Embryonic facial prominence (tissue), 1 donor: Measurements from ENCODE around the gene SRRM3.
"Not testable (repeated sequence)": the region's sequence is repeated elsewhere in the genome, so short reads cannot be mapped to it uniquely, and the experiment has no call there.

Experiments
- DNase-seq: peaks from one replicate; pipeline ENCODE4 v3.0.0-alpha.2; 2016; ENCODE audit errors: extremely low spot score

Gene SRRM3

DNA sequence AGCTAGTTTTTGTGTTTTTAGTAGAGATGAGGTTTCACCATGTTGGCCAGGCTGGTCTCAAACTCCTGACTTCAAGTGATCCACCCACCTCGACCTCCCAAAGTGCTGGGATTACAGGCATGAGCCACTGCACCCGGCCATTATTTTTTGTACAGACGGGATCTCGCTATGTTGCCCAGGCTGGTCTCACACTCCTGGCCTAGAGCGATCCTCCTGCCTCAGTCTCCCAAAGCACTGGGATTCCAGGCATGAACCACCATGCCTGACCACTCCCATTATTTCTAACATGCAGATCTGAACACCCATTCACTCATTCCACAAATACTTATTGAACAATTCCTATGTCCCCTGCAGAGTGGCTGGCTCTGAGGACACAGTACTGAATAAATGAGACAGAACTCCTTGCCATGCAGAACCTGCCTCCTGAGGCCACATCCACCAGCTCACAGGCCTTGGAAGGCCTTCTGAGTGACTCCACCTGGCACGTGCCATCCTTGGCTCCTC, 89.2 kb downstream of the SRRM3 start:
- not testable (repeated sequence) for DNase-seq

DNA sequence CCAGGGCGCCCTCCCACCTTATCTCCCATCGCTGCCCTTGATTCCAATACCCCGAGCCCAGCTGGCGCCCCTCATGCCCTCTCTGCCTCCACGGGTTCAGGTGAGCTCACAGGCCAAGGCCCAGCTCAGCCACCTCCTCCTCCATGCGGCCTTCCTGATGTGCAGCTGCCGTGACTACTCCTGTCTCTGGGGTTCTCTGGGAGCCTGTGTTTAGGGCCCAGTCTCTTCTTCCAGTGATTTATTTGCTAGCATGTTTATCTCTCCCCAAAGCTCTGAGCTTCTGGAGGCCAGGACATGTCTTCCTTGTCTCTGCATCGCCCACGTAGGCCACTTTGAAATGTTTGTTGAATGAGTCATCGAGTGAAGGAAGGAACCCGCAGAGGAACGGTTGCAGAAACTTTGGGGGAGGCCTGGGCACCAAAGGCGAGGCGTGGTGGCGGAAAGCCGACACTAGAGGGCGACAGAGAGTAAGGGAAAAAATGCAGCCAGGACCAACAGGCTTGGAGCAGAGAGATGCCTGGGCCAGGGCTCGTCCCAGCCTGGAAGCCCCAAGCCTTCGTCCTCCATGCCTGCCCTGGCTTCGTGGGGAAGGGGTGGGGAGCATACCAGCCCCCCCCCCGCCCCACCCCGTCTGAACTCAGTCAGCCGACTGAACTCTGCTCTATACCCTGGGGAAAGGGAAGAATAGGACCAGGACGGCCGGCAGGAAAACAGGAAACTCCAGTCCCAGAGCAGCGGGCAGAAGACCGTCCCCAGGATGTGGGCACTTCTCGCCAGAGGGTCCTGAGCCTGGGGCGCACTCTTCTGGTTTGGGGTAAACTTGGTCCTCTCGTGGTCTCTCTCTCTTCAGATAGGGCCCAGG, 89.9 kb downstream of the SRRM3 start:
- peak; percentile 71 for DNase-seq

DNA sequence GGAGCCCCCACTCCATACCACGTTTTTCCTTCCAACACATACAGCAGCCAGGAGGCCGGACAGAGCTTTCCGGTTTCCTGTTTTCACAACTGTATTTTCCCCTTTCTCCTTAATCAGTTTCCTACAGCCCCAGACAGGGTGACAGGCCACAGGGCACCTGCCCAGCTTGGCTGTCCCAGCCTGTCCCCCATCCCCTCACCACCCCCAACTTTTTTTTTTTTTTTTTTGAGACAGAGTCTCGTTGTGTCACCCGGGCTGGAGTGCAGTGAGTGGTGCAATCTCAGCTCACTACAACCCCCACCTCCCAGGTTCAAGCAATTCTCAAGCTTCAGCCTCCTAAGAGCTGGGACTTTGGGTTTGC, 90.5 kb downstream of the SRRM3 start:
- no peak for DNase-seq

DNA sequence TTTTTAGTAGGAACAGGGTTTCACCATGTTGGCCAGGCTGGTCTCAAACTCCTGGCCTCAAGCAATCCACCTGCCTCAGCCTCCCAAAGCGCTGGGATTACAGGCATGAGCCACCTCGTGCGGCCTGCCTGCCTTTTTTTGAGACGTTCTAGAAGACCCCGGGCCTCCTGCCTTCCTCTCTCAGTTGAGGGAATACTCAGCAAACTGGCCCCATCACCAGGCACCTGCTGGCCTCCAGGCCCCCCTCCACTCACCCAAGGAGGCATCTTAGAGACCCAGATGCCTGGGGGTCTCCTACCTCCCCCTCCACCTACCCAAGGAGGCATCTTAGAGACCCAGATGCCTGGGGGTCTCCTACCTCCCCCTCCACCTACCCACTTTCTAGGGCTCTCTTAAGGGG, 91.2 kb downstream of the SRRM3 start:
- DNase-seq: not testable (repeated sequence)

DNA sequence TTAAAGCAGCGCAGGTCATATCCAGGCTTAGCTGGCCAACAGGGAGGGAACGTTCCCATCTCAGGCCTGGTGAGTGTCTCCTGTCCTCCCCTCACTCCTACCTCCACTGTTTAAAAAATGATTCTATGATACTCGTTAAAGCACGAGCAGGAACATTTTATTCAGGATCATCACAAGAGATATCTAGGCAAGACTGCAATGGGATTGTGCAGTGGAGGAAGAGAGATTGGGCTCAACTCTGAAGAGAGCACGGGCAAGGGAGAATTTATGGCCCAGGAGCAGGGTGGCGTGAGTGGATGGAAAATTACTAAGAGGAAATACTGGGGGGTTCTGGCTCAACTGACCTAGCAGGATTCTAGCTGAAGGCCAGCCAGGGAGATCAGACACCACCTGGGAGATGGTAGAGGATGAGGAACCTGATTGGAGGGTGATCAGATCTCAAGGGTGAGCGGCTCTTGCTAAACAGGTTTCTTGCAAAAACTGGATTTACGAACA, 91.8 kb downstream of the SRRM3 start:
- no peak for DNase-seq

DNA sequence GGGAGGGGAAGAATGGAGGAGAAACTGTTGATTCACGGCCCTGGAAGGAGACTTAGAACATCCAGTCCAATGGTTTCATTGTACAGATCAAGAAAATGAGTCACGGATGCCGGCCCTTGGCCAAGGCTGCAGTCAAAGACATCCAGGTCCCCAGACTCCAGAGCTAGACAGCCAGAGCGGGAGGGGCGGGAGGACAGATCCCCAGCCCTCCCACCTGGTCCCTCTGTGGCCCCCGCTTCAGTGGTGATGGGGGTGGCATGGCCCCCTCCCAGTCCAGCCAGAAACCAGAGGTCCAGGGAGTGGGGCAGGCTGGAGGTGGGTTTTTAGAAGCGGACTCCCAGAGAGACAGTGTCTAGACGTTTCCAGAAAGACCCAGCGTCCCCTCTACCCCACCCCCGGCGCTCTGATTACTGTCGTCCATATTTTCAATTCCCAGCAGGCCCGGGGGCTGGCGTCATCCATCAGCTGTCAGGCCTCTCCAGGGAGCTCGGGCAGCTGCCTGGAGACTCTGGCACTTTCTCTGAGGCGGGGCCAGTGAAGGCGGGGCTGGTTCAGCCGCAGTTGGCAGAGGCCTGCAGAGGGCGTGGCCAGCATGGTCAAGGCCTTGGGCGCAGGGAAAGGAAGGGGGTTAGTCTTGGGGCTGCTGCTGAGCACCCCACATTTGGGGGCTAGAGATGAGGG, 92.8 kb downstream of the SRRM3 start:
- no peak for DNase-seq

DNA sequence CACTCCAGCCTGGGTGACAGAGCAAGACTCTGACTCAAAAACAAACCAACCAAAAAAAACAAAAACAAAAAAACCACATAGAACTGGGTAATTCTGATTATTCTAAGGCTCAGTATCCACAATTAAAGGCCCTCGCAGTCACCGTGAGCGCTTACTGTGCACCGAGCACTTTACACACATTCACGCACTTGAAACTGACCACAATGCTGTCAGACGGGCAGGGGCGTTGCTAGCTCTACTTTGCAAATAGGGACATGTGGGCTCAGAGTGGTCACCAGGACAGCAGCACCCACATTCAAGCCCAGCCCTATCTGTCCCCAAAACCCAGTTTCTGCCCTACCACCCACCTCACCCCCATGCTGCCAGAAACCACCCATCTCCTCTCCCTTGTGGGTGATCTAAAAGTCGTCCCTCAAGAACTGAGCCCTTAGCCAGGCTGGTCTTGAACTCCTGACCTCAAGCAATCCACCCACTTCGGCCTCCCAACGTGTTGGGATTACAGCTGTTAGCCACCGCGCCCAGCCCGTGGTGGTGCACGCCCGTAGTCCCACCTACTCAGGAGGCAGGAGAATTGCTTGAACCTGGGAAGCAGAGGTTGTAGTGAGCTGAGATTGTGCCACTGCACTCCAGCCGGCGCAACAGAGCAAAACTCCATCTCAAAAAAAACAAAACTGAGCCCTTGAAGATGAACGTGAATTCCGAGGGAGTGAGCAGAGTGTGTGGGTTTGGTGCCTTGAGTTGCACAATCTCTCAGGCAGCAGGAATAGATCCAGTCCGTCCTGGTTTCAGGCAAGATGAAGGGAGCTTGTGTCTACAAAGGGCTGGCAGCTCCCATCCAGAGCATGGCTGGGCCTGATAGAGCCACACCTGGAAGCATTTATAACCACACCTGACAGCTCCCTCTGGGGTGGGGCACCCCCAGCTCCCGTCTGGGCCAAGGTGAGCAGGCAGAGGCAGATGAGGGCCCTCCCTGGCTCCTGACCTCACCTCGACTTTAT, 95.3 kb downstream of the SRRM3 start:
- no peak for DNase-seq

DNA sequence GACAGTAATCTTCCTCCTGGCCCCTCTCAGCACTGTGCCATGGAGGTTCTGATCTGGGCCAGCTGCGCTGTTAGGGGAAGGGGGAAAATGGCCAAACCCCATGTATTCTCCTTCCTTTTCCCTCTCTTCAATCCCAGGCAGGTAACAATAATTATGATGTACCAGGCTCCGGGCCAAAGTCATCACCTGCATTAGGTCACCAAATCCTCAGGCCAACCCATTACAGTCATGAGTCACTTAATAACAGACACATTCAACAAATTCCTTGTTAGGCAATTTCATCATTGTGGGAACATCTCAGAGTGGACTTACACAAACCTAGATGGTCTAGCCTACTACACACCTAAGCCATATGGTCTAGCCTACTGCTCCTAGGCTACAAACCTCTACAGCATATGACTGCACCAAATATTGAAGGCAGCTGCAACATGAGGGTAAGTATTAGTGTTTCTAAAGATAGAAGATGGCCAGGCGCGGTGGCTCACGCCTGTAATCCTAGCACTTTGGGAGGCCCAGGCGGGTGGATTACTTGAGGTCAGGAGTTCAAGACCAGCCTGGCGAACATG, 98.6 kb downstream of the SRRM3 start:
- DNase-seq: no peak

DNA sequence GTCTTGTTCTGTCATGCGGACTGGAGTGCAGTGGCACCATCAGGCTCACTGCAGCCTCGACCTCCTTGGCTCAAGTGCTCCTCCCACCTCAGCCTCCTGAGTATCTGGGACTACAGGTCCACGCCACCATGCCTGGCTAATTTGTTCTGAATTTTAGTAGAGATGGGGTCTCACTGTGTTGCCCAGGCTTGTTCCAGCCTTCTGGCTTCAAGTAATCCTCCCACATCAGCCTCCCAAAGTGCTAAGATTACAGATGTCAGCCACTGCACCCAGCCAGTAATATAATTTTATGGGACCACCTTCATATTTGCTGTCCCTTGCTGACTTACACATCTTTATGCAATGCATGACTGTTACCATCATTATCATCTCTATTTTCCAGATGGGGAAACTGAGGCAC, 99.3 kb downstream of the SRRM3 start:
- no peak for DNase-seq

DNA sequence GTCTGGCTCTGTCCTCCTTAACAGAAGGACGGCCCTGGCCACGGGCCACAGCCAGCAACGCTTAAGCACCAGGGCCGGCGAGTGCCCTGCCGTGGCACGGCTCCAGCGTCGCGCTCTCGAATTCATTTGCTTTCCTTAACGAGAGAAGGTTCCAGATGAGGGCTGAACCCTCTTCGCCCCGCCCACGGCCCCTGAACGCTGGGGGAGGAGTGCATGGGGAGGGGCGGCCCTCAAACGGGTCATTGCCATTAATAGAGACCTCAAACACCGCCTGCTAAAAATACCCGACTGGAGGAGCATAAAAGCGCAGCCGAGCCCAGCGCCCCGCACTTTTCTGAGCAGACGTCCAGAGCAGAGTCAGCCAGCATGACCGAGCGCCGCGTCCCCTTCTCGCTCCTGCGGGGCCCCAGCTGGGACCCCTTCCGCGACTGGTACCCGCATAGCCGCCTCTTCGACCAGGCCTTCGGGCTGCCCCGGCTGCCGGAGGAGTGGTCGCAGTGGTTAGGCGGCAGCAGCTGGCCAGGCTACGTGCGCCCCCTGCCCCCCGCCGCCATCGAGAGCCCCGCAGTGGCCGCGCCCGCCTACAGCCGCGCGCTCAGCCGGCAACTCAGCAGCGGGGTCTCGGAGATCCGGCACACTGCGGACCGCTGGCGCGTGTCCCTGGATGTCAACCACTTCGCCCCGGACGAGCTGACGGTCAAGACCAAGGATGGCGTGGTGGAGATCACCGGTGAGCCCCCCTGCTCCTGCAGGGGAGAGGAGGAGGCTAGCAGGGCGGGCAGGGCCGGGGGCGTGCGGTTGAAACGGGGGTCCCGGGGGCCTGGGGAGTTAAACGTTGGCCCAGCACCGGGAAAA, 100.9 kb downstream of the SRRM3 start, which contains the start of gene HSPB1:
HSPB1 (plus strand) TSS at position 327 of the 855 bp plus-strand sequence; CDS start at position 367, 40 bp downstream.
- peak; percentile 63 for DNase-seq

DNA sequence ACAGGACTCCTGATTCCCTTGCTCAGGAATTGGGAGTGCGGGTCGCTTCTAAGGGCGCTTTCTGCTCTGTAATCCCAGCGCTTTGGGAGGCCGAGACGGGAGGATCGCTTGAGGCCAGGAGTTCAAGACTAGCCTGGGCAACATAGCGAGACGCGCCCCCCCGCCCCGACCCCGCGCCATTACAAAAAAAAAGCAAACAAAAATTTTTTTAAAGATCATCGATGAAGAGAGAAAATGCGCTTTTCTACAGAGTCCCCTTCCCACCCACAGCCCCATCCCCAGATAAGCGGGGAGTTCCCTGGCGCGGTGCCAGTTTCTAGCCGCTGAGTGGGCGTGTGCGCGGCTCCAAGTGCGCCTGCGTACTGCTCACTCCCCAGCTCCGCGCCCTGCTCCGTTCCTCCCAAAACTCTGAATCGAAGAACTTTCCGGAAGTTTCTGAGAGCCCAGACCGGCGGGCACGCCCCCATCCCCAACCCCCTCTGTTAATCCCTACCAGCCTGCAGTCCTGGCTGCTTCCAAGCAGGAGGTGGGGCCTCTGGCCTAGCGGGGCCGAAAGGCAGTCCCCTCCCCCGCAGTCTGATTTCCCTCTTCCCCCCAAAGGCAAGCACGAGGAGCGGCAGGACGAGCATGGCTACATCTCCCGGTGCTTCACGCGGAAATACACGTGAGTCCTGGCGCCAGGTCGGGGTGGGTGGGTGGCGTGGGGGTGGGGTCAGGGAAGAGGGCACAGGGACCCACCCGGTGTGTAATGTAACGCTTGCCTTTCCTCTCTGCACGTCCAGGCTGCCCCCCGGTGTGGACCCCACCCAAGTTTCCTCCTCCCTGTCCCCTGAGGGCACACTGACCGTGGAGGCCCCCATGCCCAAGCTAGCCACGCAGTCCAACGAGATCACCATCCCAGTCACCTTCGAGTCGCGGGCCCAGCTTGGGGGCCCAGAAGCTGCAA, 101.8 kb downstream of the SRRM3 start:
- DNase-seq: peak; percentile 94

DNA sequence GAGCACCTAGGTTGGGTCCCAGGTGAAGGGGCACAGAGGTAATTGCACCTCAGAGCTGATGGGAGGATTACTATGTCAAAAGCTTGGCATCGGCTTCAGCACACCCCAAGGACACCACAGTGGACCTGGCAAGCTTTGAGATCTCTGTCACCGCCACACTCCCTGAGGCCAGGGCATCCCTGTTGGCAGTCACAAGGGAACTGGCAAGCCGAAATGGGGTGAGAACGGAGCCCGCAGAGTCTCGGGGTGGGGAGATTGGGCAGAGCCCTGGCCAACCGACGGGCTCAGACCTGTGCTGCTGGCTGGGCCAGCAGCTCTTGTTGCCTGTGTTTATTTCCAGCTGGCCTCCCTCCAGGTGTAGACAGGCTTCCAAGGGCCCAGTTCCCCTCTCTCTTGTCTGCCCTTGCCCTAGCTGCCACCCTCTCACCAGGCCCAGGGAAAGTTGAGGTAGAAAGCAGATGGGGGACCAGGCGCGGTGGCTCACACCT, 103.2 kb downstream of the SRRM3 start:
- no peak for DNase-seq

DNA sequence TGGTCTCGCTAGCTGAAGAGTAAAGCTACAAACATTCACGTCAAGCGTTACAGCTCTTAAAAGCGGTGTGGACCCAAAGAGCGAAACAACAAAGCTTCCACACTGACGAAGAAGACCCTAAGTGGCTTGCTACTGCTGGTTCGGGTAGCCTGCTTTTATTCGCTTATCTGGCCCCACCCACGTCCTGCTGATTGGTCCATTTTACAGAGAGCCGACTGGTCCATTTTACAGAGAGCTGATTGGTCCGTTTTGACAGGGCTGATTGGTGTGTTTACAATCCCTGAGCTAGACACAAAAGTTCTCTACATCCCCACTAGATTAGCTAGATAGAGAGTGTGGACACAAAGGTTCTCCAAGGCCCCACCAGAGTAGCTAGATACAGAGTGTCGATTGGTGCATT, 107.2 kb downstream of the SRRM3 start:
- DNase-seq: not testable (repeated sequence)

DNA sequence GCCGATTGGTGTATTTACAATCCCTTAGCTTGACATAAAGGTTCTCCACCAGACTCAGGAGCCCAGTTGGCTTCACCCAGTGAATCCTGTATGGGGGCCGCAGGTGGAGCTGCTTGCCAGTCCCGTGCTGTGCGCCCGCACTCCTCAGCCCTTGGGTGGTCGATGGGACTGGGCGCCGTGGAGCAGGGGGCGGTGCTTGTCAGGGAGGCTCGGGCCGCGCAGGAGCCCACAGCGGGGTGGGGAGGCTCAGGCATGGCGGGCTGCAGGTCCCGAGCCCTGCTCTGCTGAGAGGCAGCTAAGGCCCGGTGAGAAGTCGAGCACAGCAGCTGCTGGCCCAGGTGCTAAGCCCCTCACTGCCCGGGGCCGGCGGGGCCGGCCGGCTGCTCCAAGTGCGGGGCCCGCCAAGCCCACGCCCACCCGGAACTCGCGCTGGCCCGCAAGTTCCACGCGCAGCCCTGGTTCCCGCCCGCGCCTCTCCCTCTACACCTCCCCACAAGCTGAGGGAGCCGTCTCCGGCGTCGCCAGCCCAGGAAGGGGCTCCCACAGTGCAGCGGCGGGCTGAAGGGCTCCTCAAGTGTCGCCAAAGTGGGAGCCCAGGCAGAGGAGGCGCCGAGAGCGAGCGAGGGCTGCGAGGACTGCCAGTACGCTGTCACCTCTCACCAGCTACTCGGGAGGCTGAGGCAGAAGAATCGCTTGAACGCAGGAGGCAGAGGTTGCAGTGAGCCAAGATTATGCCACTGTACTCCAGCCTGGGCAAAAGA, 107.8 kb downstream of the SRRM3 start:
- not testable (repeated sequence) for DNase-seq

DNA sequence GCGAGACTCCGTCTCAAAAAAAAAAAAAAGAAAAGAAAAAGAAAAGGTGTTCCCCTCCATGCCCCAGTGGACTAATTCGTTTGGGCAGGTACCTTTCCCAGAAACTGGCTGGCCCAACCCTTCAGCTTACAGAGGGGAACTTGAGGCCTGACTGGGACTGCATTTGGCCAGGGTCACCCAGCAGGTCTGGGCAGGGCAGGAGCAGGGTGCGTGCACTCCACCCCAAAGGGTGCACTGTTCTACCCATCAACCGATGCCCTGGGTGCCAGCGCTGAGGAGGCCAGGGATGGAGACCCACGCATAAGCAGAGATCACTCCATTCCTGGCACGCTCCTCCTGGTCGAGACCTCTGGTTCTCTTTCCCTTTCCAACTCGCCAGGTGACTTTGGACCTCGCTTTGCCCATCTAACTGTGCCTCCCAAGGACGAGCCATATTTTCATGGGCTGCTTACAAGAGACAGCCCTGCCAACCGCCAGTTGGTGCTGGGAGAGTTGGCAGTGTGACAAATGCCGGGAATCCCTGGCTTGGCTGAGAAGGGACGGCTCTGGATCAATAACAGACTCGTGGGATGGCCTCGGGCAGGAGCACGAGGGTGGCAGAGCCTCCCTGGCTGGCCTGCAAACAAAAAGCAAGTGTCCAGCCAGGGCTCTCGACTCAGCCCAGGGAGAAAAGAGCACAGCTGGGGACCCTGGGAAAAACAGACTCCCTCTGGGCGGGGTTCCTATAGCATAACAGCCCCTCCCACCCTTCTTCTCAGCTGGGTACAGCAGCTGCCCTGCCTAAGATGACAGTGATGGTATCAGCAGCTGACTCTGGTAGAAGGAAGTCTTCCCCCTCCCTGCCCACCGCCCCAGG, 108.6 kb downstream of the SRRM3 start:
- DNase-seq: no peak

DNA sequence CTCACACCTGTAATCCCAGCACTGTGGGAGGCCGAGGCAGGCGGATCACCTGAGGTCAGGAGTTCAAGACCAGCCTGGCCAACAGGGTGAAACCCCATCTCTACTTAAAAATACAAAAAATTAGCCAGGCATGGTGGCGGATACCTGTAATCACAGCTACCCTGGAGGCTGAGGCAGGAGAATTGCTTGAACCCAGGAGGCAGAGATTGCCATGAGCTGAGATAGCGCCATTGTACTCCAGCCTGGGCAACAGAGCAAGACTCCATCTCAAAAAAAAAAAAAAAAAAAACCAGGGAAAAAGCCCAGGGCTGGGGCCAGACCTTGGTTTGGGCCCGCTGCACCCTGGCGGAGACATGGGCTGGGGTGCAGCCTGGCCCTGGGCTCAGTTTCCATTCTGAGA, 110.1 kb downstream of the SRRM3 start:
- not testable (repeated sequence) for DNase-seq
